H1 (cell line): ENCODE data around the gene STAC. TPM values are rescaled to one million over a fixed set of nuclear protein-coding genes. Genes with fewer than 3 reads are reported as not detected.

ENCODE experiments used
- CTCF ChIA-PET: fragments of 300-600 bp; sonication (Branson Sonifier 250); formaldehyde crosslinking; loops from one replicate; lab custom pipeline; 2021; ENCODE audit not compliant: partially characterized antibody; lab: Charles Lee
- POLR2A ChIA-PET: fragments of 300-600 bp; sonication (Branson Sonifier 250); formaldehyde crosslinking; loops from one replicate; lab custom pipeline; 2021; ENCODE audit warnings: inconsistent platforms; ENCODE audit not compliant: partially characterized antibody; lab: Charles Lee
- DNase-seq, 2 experiments: peaks; one replicate each; pipeline versions ENCODE4 v3.0.0 to v3.0.0-alpha.2; 2010 to 2022; ENCODE audit warnings: low spot score in 2 of 2, low read depth in 1 of 2, mixed read lengths in 1 of 2
- FAIRE-seq: peaks from 2 replicates; lab custom pipeline; 2011; peaks lifted over from hg19 to GRCh38; lab: Jason Lieb, UNC
- H2AFZ ChIP-seq: 2 replicates; pipeline ENCODE4 v1.8.1; 2012; ENCODE audit warnings: low read length, inconsistent platforms
- H2AK5ac ChIP-seq: 2 replicates; pipeline ENCODE4 v1.6.1; 2013; ENCODE audit warnings: low read depth, low read length
- H2BK120ac ChIP-seq: replicated peaks from 2 replicates; pipeline ENCODE3; 2013; ENCODE audit warnings: low read depth, low read length, inconsistent platforms
- H2BK12ac ChIP-seq: 2 replicates; pipeline ENCODE4 v1.6.1; 2013; ENCODE audit warnings: low read depth, low read length
- H2BK15ac ChIP-seq: 2 replicates; pipeline ENCODE4 v1.6.1; 2013; ENCODE audit warnings: low read length
- H2BK20ac ChIP-seq: 2 replicates; pipeline ENCODE4 v1.6.1; 2013; ENCODE audit warnings: low read length
- H2BK5ac ChIP-seq: 2 replicates; pipeline ENCODE4 v1.6.1; 2013; ENCODE audit warnings: low read depth, low read length
- H3K14ac ChIP-seq: 2 replicates; pipeline ENCODE4 v1.6.1; 2013; ENCODE audit warnings: inconsistent platforms; ENCODE audit not compliant: insufficient read length
- H3K18ac ChIP-seq: 2 replicates; pipeline ENCODE4 v1.6.1; 2013; ENCODE audit warnings: low read length; ENCODE audit errors: extremely low read depth
- H3K23ac ChIP-seq: 2 replicates; pipeline ENCODE4 v1.6.1; 2013; ENCODE audit warnings: inconsistent platforms; ENCODE audit not compliant: insufficient read length
- H3K23me2 ChIP-seq: 2 replicates; pipeline ENCODE4 v1.6.1; 2013; ENCODE audit warnings: low read depth, low read length
- H3K27ac ChIP-seq: 2 replicates; pipeline ENCODE4 v1.6.1; 2011; ENCODE audit warnings: low read depth, low read length, inconsistent platforms
- H3K27me3 ChIP-seq, 4 experiments: replicated peaks in 1 of 4; 1 replicate in 1 of 4; 2 replicates in 3 of 4; pipeline versions ENCODE4 v1.6.1 to v1.8.1; 2011 to 2013; ENCODE audit warnings: low read length in 3 of 4, mild to moderate bottlenecking in 3 of 4, inconsistent platforms in 2 of 4, mixed read lengths in 2 of 4, moderate library complexity in 1 of 4; ENCODE audit not compliant: control insufficient read depth in 3 of 4, insufficient read depth in 3 of 4; ENCODE audit errors: extremely low read depth in 1 of 4
- H3K36me3 ChIP-seq, 4 experiments: 2 replicates each; pipeline versions ENCODE4 v1.6.1 to v1.8.1; 2011 to 2013; ENCODE audit warnings: mild to moderate bottlenecking in 4 of 4, low read length in 3 of 4, moderate library complexity in 2 of 4, control low read depth in 1 of 4, inconsistent platforms in 1 of 4; ENCODE audit not compliant: insufficient read depth in 4 of 4, control insufficient read depth in 2 of 4
- H3K4ac ChIP-seq: replicated peaks from 2 replicates; pipeline ENCODE3; 2013; ENCODE audit warnings: low read length, low read depth, mixed read lengths, inconsistent platforms; ENCODE audit not compliant: insufficient read length
- H3K4me1 ChIP-seq, 4 experiments: replicated peaks in 1 of 4; 1 replicate in 1 of 4; 2 replicates in 3 of 4; pipeline versions ENCODE4 v1.6.1 to v1.8.1; 2011 to 2013; ENCODE audit warnings: low read length in 3 of 4, inconsistent platforms in 2 of 4, mixed read lengths in 1 of 4; ENCODE audit not compliant: insufficient read depth in 4 of 4, control insufficient read depth in 3 of 4
- H3K4me2 ChIP-seq, 2 experiments: 2 replicates each; pipeline versions ENCODE4 v1.6.1 to v1.8.1; 2011 to 2013; ENCODE audit warnings: low read depth in 2 of 2, low read length in 2 of 2, control low read depth in 1 of 2, inconsistent platforms in 1 of 2, mild to moderate bottlenecking in 1 of 2; ENCODE audit not compliant: insufficient read depth in 1 of 2
- H3K4me3 ChIP-seq, 4 experiments: fragments of 200-600, 300-600 bp in 1 of 4; sonication (generic), shearing (Covaris generic), sonication (Bioruptor Twin) in 1 of 4; 2 replicates each; pipeline versions ENCODE4 v1.5.1 to v1.8.1; 2011 to 2016; ENCODE audit warnings: low read length in 4 of 4, low read depth in 3 of 4, control low read depth in 2 of 4, inconsistent platforms in 2 of 4, mild to moderate bottlenecking in 2 of 4, mixed read lengths in 1 of 4, moderate library complexity in 1 of 4; ENCODE audit not compliant: insufficient read depth in 2 of 4; ENCODE audit errors: extremely low read depth in 1 of 4
- H3K56ac ChIP-seq: replicated peaks from 2 replicates; pipeline ENCODE3; 2013; ENCODE audit warnings: low read depth, mild to moderate bottlenecking, mixed read lengths, low read length, inconsistent platforms; ENCODE audit not compliant: insufficient read length
- H3K79me1 ChIP-seq: 2 replicates; pipeline ENCODE4 v1.6.1; 2013; ENCODE audit warnings: low read depth, low read length, control low read depth
- H3K79me2 ChIP-seq, 2 experiments: 2 replicates each; pipeline versions ENCODE4 v1.6.1 to v1.8.1; 2012 to 2013; ENCODE audit warnings: low read length in 2 of 2, mild to moderate bottlenecking in 2 of 2, inconsistent platforms in 1 of 2; ENCODE audit not compliant: insufficient read depth in 2 of 2, control insufficient read depth in 1 of 2
- H3K9ac ChIP-seq, 4 experiments: replicated peaks in 1 of 4; 1 replicate in 1 of 4; 2 replicates in 3 of 4; pipeline versions ENCODE4 v1.6.1 to v1.8.1; 2011 to 2013; ENCODE audit warnings: low read depth in 3 of 4, low read length in 3 of 4, control low read depth in 2 of 4, mild to moderate bottlenecking in 2 of 4, moderate library complexity in 2 of 4, inconsistent platforms in 1 of 4; ENCODE audit errors: extremely low read depth in 1 of 4
- H3K9me3 ChIP-seq, 2 experiments: 2 replicates each; pipeline versions ENCODE4 v1.6.1 to v1.8.1; 2012 to 2013; ENCODE audit warnings: mild to moderate bottlenecking in 2 of 2, moderate library complexity in 2 of 2, control low read depth in 1 of 2, inconsistent platforms in 1 of 2, low read depth in 1 of 2, low read length in 1 of 2, mixed read lengths in 1 of 2; ENCODE audit not compliant: insufficient read depth in 2 of 2
- H4K20me1 ChIP-seq, 2 experiments: replicated peaks in 1 of 2; 2 replicates each; pipeline versions ENCODE3 to v1.8.1; 2011 to 2013; ENCODE audit warnings: inconsistent platforms in 2 of 2, low read length in 2 of 2, mild to moderate bottlenecking in 1 of 2; ENCODE audit not compliant: insufficient read depth in 2 of 2, control insufficient read depth in 1 of 2
- H4K5ac ChIP-seq: 2 replicates; pipeline ENCODE4 v1.6.1; 2013; ENCODE audit warnings: low read length, low read depth, mixed read lengths, inconsistent platforms; ENCODE audit not compliant: insufficient read length
- H4K8ac ChIP-seq: 2 replicates; pipeline ENCODE4 v1.8.0; 2013; ENCODE audit warnings: mild to moderate bottlenecking, moderate library complexity, low read length, inconsistent platforms; ENCODE audit not compliant: insufficient read depth; ENCODE audit errors: extremely low read depth
- H4K91ac ChIP-seq: replicated peaks from 2 replicates; pipeline ENCODE3; 2013; ENCODE audit warnings: low read length, mixed read lengths, inconsistent platforms; ENCODE audit not compliant: insufficient read length
- BACH1 ChIP-seq: IDR thresholded peaks from 2 replicates; pipeline ENCODE4 v1.6.1; 2012; ENCODE audit warnings: low read length, improper control_type of control experiment
- CHD2 ChIP-seq: IDR thresholded peaks from 2 replicates; pipeline ENCODE4 v1.6.1; 2012; ENCODE audit warnings: low read length, improper control_type of control experiment
- JUND ChIP-seq: IDR thresholded peaks from 2 replicates; pipeline ENCODE4 v1.6.1; 2011; ENCODE audit warnings: mild to moderate bottlenecking, improper control_type of control experiment, low read length
- NRF1 ChIP-seq: IDR thresholded peaks from 2 replicates; pipeline ENCODE4 v1.6.1; 2011; ENCODE audit warnings: mild to moderate bottlenecking, low read depth, low read length, improper control_type of control experiment
- RFX5 ChIP-seq: IDR thresholded peaks from 2 replicates; pipeline ENCODE4 v1.6.1; 2011; ENCODE audit warnings: low read depth, low read length, improper control_type of control experiment, borderline replicate concordance
- RNF2 ChIP-seq: fragments of 200-900, 300-1000 bp; sonication (generic); IDR thresholded peaks from 2 replicates; pipeline ENCODE4 v1.7.1; 2016; ENCODE audit warnings: borderline replicate concordance, low read depth, mild to moderate bottlenecking, antibody characterized with exemption, low read length; ENCODE audit not compliant: poor library complexity, severe bottlenecking; ENCODE audit errors: missing control alignments
- SIRT6 ChIP-seq: IDR thresholded peaks from one replicate; pipeline ENCODE4 v1.7.1; 2012; ENCODE audit warnings: low read length, inconsistent platforms
- SUZ12 ChIP-seq: fragments of 200-600 bp; sonication (generic); IDR thresholded peaks from 2 replicates; pipeline ENCODE4 v1.6.1; 2012; ENCODE audit warnings: mild to moderate bottlenecking, inconsistent platforms, low read length, moderate library complexity, mixed read lengths
- TAF7 ChIP-seq: optimal IDR thresholded peaks from 2 replicates; pipeline ENCODE3; 2011; ENCODE audit warnings: low read depth, mild to moderate bottlenecking, inconsistent platforms, low read length, moderate library complexity, borderline replicate concordance
- YY1 ChIP-seq: IDR thresholded peaks from 2 replicates; pipeline ENCODE4 v1.6.1; 2011; ENCODE audit warnings: low read depth, mild to moderate bottlenecking, low read length
- WGBS, 2 experiments: shearing (Covaris generic) in 1 of 2; methylation state at CpG; one replicate each; pipeline versions ENCODE4 v1.1.6 to v1.1.7; 2013 to 2015; ENCODE audit warnings: low lambda C conversion rate in 2 of 2, mixed read lengths in 2 of 2, inconsistent platforms in 1 of 2, low coverage in 1 of 2, missing lambda C conversion rate in 1 of 2; ENCODE audit not compliant: insufficient replicate concordance in 2 of 2, insufficient coverage in 1 of 2, insufficient read length in 1 of 2; ENCODE audit errors: extremely low coverage in 1 of 2, missing lambda C conversion rate in 1 of 2; 5-methylcytosine and 5-hydroxymethylcytosine counted together
- polyA plus RNA-seq, 7 experiments: library from polyadenylated mRNA; depleted of rRNA in 3 of 7; stranded (reverse) in 5 of 7; unstranded in 2 of 7; fragments of >200 nt in 5 of 7; fragments of 200-250 nt in 2 of 7; gene quantifications; 1 replicate in 5 of 7; 2 replicates in 1 of 7; 4 replicates in 1 of 7; pipeline versions ENCODE4 v1.2.1 to v1.2.3, GENCODE V29; 2011 to 2013; ENCODE audit warnings: missing spikeins in 2 of 7, mixed read lengths in 2 of 7
- total RNA-seq: library from RNA; stranded (reverse); fragmentation: NEBNext Ultra II Directional; extraction: Animal tissue kit (Norgen Biotek cat#: 25700); gene quantifications from 2 replicates; pipeline ENCODE4 v1.2.1, GENCODE V29; 2021

Gene STAC
- total and polyA plus RNA-seq, 2 of the 8 experiments (the other 6 are each of a cell fraction or from before 2014, with no cell fraction given) = 8.0 to 18.1 TPM

DNA sequence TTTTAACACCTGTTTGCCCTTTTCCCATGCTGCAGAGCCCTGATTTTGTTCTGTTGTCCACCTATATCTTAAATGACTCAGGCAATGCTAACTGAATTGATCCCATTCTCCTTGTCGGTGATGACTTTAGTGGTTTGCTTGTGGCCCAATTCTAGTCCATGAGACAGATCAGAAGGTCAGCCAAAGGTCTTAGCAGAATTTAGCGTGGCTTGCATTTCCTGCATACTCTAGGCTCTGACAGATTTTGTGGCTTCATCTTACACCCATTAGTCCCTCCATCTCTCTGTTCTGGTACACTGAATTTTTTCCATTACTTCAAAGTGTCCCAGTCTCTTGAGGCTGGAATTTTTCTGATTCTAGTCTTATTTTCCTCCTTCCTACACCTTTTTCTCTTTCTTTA is 161.9 kb downstream of the STAC start:
- Histone ChIP-seq H2BK20ac (no peak overlapping the region), H2AK5ac (no peak overlapping the region), H4K91ac (no peak overlapping the region), H3K27ac (no peak overlapping the region), H3K4ac (no peak overlapping the region), H2BK120ac (no peak overlapping the region), H2BK5ac (no peak overlapping the region), H3K9ac (no peak overlapping the region), H3K4me3 (no peak overlapping the region), H3K4me2 (no peak overlapping the region), H3K14ac (no peak overlapping the region), H3K23me2 (peaks cover 2% of the 10 kb centered on the region; the same call in 1 of the 2 replicates), H3K4me1 (no peaks in the 10 kb centered on the region), H3K36me3 (no peaks in the 10 kb centered on the region), H3K79me1 (no peaks in the 10 kb centered on the region; the same call in 1 of the 2 replicates), H4K5ac (no peak overlapping the region), H3K18ac (no peak overlapping the region), H3K9me3 (no peaks in the 10 kb centered on the region), H3K23ac (no peak overlapping the region), H3K56ac (no peak overlapping the region), H4K8ac (no peak overlapping the region), H2AFZ (no peak overlapping the region), H4K20me1 (no peaks in the 10 kb centered on the region), H2BK15ac (no peak overlapping the region), H2BK12ac (no peak overlapping the region), H3K27me3 (no peaks in the 10 kb centered on the region), H3K79me2 (no peaks in the 10 kb centered on the region)
- 89% methylated on average over 2 of the region's 2 CpGs; no CpG with 5 or more reads in 1 of the 2 experiments for WGBS, 2 experiments
- ChIA-PET POLR2A (no interaction called here), CTCF (interaction anchor here (0.7 to 3.5 kb wide), 11 partner anchors 8 to 576 kb away, joined by 3 to 16 read pairs (median 6); no protein-coding TSS in a partner anchor)
- DNase-seq = no peak
- no peak for TF ChIP-seq BACH1
- no peak for TF ChIP-seq RFX5
- TF ChIP-seq JUND = no peak
- TF ChIP-seq CHD2 = no peak
- no peak for TF ChIP-seq TAF7
- no peak for TF ChIP-seq RNF2
- no peak for TF ChIP-seq YY1
- TF ChIP-seq SUZ12 = no peak
- TF ChIP-seq NRF1 = no peak
- no peak for TF ChIP-seq SIRT6
- no peak for FAIRE-seq
